Kasumi-1 (cell line): ENCODE data around the gene COL11A2.
A peak's percentile ranks its signal among the peaks of the same experiment; 100 is the strongest.
"Not testable (repeated sequence)": the region's sequence is repeated elsewhere in the genome, so short reads cannot be mapped to it uniquely, and the experiment has no call there.

Experiments
- DNase-seq, 2 experiments: peaks; one replicate each; lab custom pipeline; 2025; lab: John Stamatoyannopoulos, UW

Gene COL11A2

GRCh38 chr6:33192105-33192646 lies at the start of gene COL11A2:
Gene COL11A2, minus strand, starts transcription at chr6:33192467. Its CDS starts 227 bp downstream, at chr6:33192240.
- no peak for DNase-seq

- no peak for DNase-seq
Measured at GRCh38 chr6:33241968-33242367, 49.7 kb upstream of the COL11A2 start.

- no peak for DNase-seq
Measured at GRCh38 chr6:33237741-33238140, 45.5 kb upstream of the COL11A2 start.

- DNase-seq, result no peak
Measured at GRCh38 chr6:33236852-33237251, 44.6 kb upstream of the COL11A2 start.

- no peak for DNase-seq
Measured at GRCh38 chr6:33236328-33236727, 44.1 kb upstream of the COL11A2 start.

GRCh38 chr6:33235221-33235634 lies 43.0 kb upstream of the COL11A2 start:
- no peak for DNase-seq

GRCh38 chr6:33226503-33227120 lies 34.3 kb upstream of the COL11A2 start:
- not testable (repeated sequence) for DNase-seq

DNA sequence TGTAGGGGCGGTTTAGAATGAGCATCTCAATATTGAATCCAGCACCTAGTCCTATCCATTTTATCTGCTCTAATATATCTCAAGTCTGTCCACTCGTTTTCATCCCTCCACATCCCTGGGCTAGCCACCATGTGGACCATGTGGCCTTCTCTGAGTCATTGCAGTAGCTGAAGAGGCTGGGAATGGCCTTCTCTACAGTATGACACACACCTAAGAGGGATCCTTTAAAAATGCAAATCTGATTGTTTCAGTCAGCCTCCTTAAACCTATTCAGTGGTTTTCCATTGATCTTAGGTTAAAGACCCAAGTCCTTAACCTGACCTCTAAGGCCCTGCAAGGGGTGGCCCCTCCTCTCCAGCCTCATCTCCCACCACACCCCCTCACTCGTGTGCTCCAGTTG lies 25.4 kb upstream of the COL11A2 start:
- no peak for DNase-seq

DNA sequence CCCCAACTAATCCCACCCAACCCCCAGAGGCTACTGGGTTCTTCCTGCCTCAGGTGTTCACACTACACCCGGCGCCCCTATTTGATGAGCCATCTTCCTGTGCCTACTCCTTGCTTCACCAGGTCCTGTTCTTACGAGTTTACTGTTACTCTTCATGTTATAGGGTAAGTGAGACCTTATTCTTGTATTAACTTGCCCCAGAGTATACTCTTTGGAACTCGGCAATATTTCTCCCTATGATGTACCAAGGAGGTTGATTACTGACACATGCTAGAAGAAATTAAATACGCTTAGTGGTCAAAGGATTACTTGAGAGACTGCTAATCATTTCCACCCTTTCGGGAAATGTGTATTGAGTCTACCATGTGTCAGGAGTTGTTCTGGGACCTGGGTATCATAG lies 25.0 kb upstream of the COL11A2 start:
- DNase-seq, result no peak

GRCh38 chr6:33216117-33216649 lies 23.9 kb upstream of the COL11A2 start:
- no peak for DNase-seq

- DNase-seq, result no peak
Measured at GRCh38 chr6:33215271-33216116, 23.2 kb upstream of the COL11A2 start.

DNA sequence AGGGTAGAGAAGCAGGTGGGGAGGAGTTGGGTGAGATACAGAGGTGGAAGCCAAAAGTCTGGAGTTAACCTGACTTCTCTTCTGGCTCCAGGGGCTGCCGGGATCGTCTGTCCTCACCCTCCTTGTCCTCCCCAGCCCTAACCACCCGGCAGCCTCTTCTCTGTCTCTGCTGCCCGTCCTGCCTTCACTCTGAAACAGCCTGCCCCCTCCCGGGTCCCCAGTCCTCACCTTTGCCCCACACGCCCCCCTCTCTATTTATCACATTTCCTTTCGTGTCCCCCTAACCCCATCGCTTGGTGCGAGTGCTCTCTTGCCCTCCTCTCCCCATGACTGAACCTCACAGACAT lies 21.7 kb upstream of the COL11A2 start:
- DNase-seq, result peak in 1 of 2 experiments; percentile 53

DNA sequence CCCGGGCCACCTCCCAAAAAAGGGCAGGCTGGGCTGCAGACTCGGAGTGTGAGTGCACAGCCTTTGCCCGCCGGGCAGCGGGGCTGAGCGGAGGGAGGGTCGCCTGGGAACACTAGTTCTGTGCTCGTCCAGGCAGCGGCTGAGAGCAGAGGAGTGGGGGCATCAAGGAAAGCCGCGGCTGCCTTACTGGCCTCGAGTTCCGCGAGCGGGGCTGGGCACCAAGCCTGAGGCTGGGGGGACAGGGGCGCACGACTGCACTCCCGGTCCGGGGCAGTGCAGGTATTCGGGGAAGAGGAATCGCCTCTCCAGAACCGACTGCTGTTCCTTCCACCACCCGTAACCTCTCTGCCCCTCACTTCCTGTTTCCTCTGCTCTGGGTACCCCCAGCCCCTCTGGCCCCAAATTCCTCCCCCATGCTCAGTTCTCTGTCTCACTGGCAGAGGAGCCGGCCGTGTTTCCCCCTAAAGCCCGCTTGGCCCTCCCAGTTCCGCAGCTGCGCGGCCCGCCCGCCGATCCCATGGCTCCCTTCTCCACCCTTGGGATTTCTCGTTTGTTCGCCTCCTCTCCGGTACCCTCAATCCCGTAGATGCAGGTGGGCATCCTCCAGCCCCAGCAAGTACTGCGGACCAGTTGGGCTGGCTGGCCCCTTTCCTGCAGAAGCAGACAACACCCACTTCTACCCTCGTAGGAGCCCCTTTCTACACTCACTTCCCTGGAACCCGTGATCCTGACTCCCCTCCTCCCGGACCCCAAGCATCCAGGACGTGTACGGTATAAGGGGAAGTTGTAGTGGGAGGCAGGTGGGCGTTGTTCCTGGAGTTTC lies 21.1 kb upstream of the COL11A2 start:
- peak; percentile 62 to 64 for DNase-seq

GRCh38 chr6:33212857-33213165 lies 20.5 kb upstream of the COL11A2 start:
- DNase-seq, result no peak

GRCh38 chr6:33211666-33212422 lies 19.6 kb upstream of the COL11A2 start:
- no peak for DNase-seq

DNA sequence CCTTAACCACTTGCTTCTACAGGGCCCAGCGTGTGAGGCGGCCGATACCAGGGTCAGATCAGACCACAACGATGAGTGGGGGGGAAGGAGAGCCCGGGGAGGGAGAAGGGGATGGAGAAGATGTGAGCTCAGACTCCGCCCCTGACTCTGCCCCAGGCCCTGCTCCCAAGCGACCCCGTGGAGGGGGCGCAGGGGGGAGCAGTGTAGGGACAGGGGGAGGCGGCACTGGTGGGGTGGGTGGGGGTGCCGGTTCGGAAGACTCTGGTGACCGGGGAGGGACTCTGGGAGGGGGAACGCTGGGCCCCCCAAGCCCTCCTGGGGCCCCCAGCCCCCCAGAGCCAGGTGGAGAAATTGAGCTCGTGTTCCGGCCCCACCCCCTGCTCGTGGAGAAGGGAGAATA lies 18.9 kb upstream of the COL11A2 start:
- DNase-seq, result no peak

GRCh38 chr6:33209856-33210255 lies 17.6 kb upstream of the COL11A2 start:
- no peak for DNase-seq

- peak; percentile 60 to 70 for DNase-seq
Measured at GRCh38 chr6:33208091-33208967, 16.1 kb upstream of the COL11A2 start, which contains the start of gene RING1. Gene RING1, plus strand, starts transcription at chr6:33208500. Its CDS starts 323 bp downstream, at chr6:33208823.

- peak in 1 of 2 experiments; percentile 25 for DNase-seq
Measured at GRCh38 chr6:33207552-33208090, 15.4 kb upstream of the COL11A2 start.
